IPS-15b (cell line): ENCODE results near the gene NT5DC2.

ENCODE experiments used
- H3K27me3 ChIP-seq: one replicate; pipeline ENCODE4 v1.6.1; 2013; ENCODE audit warnings: low read length; ENCODE audit not compliant: control insufficient read depth, insufficient read depth
- H3K36me3 ChIP-seq: one replicate; pipeline ENCODE4 v1.6.1; 2013; ENCODE audit warnings: low read length; ENCODE audit not compliant: control insufficient read depth, insufficient read depth
- H3K4me1 ChIP-seq: one replicate; pipeline ENCODE4 v1.6.1; 2013; ENCODE audit warnings: mild to moderate bottlenecking, low read length; ENCODE audit not compliant: control insufficient read depth, insufficient read depth
- H3K4me3 ChIP-seq: one replicate; pipeline ENCODE4 v1.5.1; 2013; ENCODE audit warnings: low read depth, low read length
- H3K9ac ChIP-seq: one replicate; pipeline ENCODE4 v1.6.1; 2013; ENCODE audit warnings: low read depth, mild to moderate bottlenecking, low read length
- H3K9me3 ChIP-seq: one replicate; pipeline ENCODE4 v1.6.1; 2013; ENCODE audit warnings: mild to moderate bottlenecking, low read length; ENCODE audit not compliant: control insufficient read depth, insufficient read depth

The NT5DC2 gene

GRCh38 chr3:52477796-52478095 lies 55.9 kb downstream of the NT5DC2 start:
- no peak overlapping the region for H3K4me3 ChIP-seq
- H3K27me3 ChIP-seq, result no peaks in the 10 kb centered on the region
- H3K9me3 ChIP-seq, result no peaks in the 10 kb centered on the region
- no peaks in the 10 kb centered on the region for H3K4me1 ChIP-seq
- no peak overlapping the region for H3K9ac ChIP-seq
- peaks cover 69% of the 10 kb centered on the region for H3K36me3 ChIP-seq

GRCh38 chr3:52477076-52477795 lies 56.4 kb downstream of the NT5DC2 start:
- Histone ChIP-seq H3K9me3 (no peaks in the 10 kb centered on the region), H3K36me3 (peaks cover 72% of the 10 kb centered on the region), H3K4me1 (no peaks in the 10 kb centered on the region), H3K4me3 (no peak overlapping the region), H3K27me3 (no peaks in the 10 kb centered on the region), H3K9ac (no peak overlapping the region)
